HL-60 (cell line): ENCODE measurements around the gene BTF3.

ENCODE experiments used
- DNase-seq, 2 experiments: peaks; one replicate each; pipeline ENCODE4 v3.0.0-alpha.2; 2010 to 2020; ENCODE audit warnings: low read depth in 1 of 2, low spot score in 1 of 2
- H3K27ac ChIP-seq: fragments of 250-450 bp; sonication (Bioruptor Pico); replicated peaks from 2 replicates; pipeline ENCODE4 v1.5.1; 2020; ENCODE audit warnings: mild to moderate bottlenecking, moderate library complexity
- H3K27me3 ChIP-seq: fragments of 250-450 bp; sonication (Bioruptor Pico); 2 replicates; pipeline ENCODE4 v1.5.1; 2021; ENCODE audit warnings: mild to moderate bottlenecking, moderate library complexity; ENCODE audit not compliant: insufficient read depth, poor library complexity, severe bottlenecking
- H3K4me3 ChIP-seq: replicated peaks from 2 replicates; pipeline ENCODE4 v1.5.1; 2011; ENCODE audit warnings: mild to moderate bottlenecking, control low read depth, low read length; ENCODE audit not compliant: insufficient read depth
- CTCF ChIP-seq: IDR thresholded peaks from one replicate; pipeline ENCODE4 v1.5.1; 2011; ENCODE audit warnings: low read length, control low read depth, inconsistent platforms; ENCODE audit not compliant: insufficient read depth
- GABPA ChIP-seq: IDR thresholded peaks from 2 replicates; pipeline ENCODE4 v1.6.1; 2012; ENCODE audit warnings: low read depth
- POLR2AphosphoS5 ChIP-seq: IDR thresholded peaks from 2 replicates; pipeline ENCODE4 v1.6.1; 2012; ENCODE audit warnings: low read depth
- REST ChIP-seq: IDR thresholded peaks from 2 replicates; pipeline ENCODE4 v1.6.1; 2012; ENCODE audit warnings: low read depth; ENCODE audit not compliant: insufficient replicate concordance
- SPI1 ChIP-seq: IDR thresholded peaks from 2 replicates; pipeline ENCODE4 v1.6.1; 2012; ENCODE audit warnings: low read depth, mild to moderate bottlenecking, borderline replicate concordance

The BTF3 gene

GRCh38 chr5:73529081-73529480 lies 30.8 kb downstream of the BTF3 start:
- no peak for DNase-seq
- H3K27ac ChIP-seq: no peak overlapping the region
- no peak overlapping the region for H3K4me3 ChIP-seq
- no peaks in the 10 kb centered on the region for H3K27me3 ChIP-seq
- TF ChIP-seq SPI1: no peak
- no peak for TF ChIP-seq CTCF
- TF ChIP-seq POLR2AphosphoS5: no peak
- no peak for TF ChIP-seq REST

GRCh38 chr5:73531356-73531755 lies 33.1 kb downstream of the BTF3 start:
- Histone ChIP-seq H3K4me3 (no peak overlapping the region), H3K27ac (no peak overlapping the region), H3K27me3 (no peaks in the 10 kb centered on the region)
- no peak for TF ChIP-seq CTCF
- no peak for DNase-seq

- no peak for DNase-seq
- Histone ChIP-seq H3K27ac (no peak overlapping the region), H3K27me3 (no peaks in the 10 kb centered on the region), H3K4me3 (no peak overlapping the region)
- no peak for TF ChIP-seq GABPA
- no peak for TF ChIP-seq REST
- no peak for TF ChIP-seq CTCF
- TF ChIP-seq SPI1: no peak
- no peak for TF ChIP-seq POLR2AphosphoS5
Measured at GRCh38 chr5:73532195-73532594, 34.0 kb downstream of the BTF3 start.

- no peak for TF ChIP-seq SPI1
- no peak for TF ChIP-seq REST
- no peak for TF ChIP-seq POLR2AphosphoS5
- TF ChIP-seq GABPA: no peak
- no peak for TF ChIP-seq CTCF
- H3K4me3 ChIP-seq: no peak overlapping the region
- H3K27ac ChIP-seq: no peak overlapping the region
- DNase-seq: no peak
- H3K27me3 ChIP-seq: no peaks in the 10 kb centered on the region
Measured at GRCh38 chr5:73534011-73534644, 35.9 kb downstream of the BTF3 start.
